Measurements from ENCODE around the gene MCM3AP.

DNA sequence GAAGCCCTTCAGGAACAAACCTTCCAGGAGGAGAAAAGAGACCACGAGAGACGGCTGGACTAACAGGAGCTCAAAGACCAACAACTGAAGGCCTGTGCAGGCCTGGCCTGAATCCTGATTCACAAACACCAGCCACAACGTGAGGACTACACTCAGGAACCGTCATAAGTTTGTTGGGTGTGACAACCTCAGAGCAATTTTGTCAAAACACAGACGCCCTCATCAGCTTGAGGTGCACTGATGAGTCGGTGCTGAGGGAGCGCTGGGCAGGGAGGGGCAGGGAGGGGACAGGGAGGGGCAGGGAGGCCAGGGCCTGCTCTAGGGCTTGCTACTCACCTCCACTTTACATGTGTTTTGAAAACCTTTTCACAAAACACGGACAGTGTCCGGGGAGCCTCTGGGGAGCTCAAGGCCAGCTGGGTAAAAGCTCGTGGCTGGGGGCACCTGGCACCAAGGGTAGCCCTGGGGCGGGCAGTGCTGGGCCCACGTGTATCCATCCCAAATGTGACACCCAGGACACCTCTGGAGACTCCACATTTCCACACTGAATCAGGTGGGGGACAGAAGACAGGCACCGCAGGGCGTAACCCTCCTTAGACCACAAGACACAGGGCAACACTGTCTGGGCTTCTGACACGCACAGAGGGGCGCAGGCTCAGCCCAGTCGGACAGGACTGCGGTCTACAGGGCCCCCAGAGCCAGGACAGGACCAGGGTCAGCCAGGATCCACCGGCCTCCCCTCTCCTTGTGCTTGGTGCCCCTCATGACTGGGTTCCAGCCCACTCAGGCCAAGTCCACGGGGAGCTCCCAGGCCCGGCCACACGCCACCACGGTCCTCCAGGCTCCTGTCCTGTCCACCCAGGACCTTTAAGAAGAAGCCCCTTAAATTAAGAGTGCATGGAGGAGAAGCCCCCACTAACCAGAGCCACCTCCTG, 73.4 kb downstream of the MCM3AP start:
- no peak for TF ChIP-seq EZH2 (IDR thresholded peaks at IDR 0.05; ENCODE audit: borderline replicate concordance, low read length)
- TF ChIP-seq CTCF (IDR thresholded peaks at IDR 0.05; ENCODE audit: low read length), result no peak

Measured in OCI-LY1 (cell line).